NCI-H510A treated with DMSO at 0.1 percent for 48 hours (cell line): ENCODE measurements around the gene ADAMTS2.
"Not testable (repeated sequence)": the region's sequence is repeated elsewhere in the genome, so short reads cannot be mapped to it uniquely, and the experiment has no call there.

ENCODE experiments used
- DNase-seq: peaks from one replicate; lab custom pipeline; 2025; lab: John Stamatoyannopoulos, UW

Gene ADAMTS2

GRCh38 chr5:179111267-179112207 is 233.7 kb downstream of the ADAMTS2 start:
- no peak for DNase-seq

- no peak for DNase-seq
These were observed 234.7 kb downstream of the ADAMTS2 start for GRCh38 chr5:179110528-179110927.

GRCh38 chr5:179101282-179101681 is 244.0 kb downstream of the ADAMTS2 start:
- DNase-seq, result not testable (repeated sequence)

- no peak for DNase-seq
These were observed 255.8 kb downstream of the ADAMTS2 start for GRCh38 chr5:179089502-179089901.

GRCh38 chr5:179080724-179081123 is 264.5 kb downstream of the ADAMTS2 start:
- no peak for DNase-seq

GRCh38 chr5:179079165-179079987 is 265.9 kb downstream of the ADAMTS2 start:
- DNase-seq, result no peak

- DNase-seq, result no peak
These were observed 279.6 kb downstream of the ADAMTS2 start for GRCh38 chr5:179065703-179066102.

GRCh38 chr5:179061025-179061424 is 284.2 kb downstream of the ADAMTS2 start:
- no peak for DNase-seq
